GM23338 (cell line): ENCODE results near the gene MASP2. TPM values are rescaled to one million over a fixed set of nuclear protein-coding genes. Genes with fewer than 3 reads are reported as not detected.

ENCODE experiments used
- ATAC-seq: fragments of 200-7000 bp; cut with Tn5 transposase; 3 replicates; pipeline ENCODE4 v1.9.1; 2020
- DNase-seq: peaks from one replicate; pipeline ENCODE4 v3.0.0-alpha.2; 2015; ENCODE audit warnings: low spot score
- H2AFZ ChIP-seq: fragments of 200-600 bp; sonication (generic); 2 replicates; pipeline ENCODE4 v1.8.0; 2016; ENCODE audit warnings: antibody characterized with exemption, mild to moderate bottlenecking, moderate library complexity
- H3F3A ChIP-seq: fragments of 200-600 bp; sonication (generic); replicated peaks from 2 replicates; pipeline ENCODE4 v1.8.0; 2017; ENCODE audit warnings: antibody characterized with exemption, mixed run types, low read depth
- H3K27ac ChIP-seq: fragments of 200-600 bp; sonication (generic); 2 replicates; pipeline ENCODE4 v1.6.1; 2016; ENCODE audit warnings: low read depth
- H3K27me3 ChIP-seq: fragments of 200-600 bp; sonication (generic); 2 replicates; pipeline ENCODE4 v1.8.0; 2016; ENCODE audit warnings: mild to moderate bottlenecking, mixed run types, moderate library complexity; ENCODE audit not compliant: insufficient read depth
- H3K36me3 ChIP-seq: fragments of 200-600 bp; sonication (generic); 2 replicates; pipeline ENCODE4 v1.8.0; 2016; ENCODE audit warnings: mild to moderate bottlenecking; ENCODE audit not compliant: insufficient read depth
- H3K4me1 ChIP-seq: fragments of 200-600 bp; sonication (generic); 2 replicates; pipeline ENCODE4 v1.8.0; 2016; ENCODE audit warnings: mild to moderate bottlenecking, moderate library complexity; ENCODE audit not compliant: insufficient read depth
- H3K4me2 ChIP-seq: fragments of 200-600 bp; sonication (generic); 2 replicates; pipeline ENCODE4 v1.7.1; 2017; ENCODE audit warnings: mixed run types
- H3K4me3 ChIP-seq: fragments of 200-600 bp; sonication (generic); 2 replicates; pipeline ENCODE4 v1.6.1; 2016; ENCODE audit warnings: mixed run types
- H3K79me2 ChIP-seq: fragments of 200-600 bp; sonication (generic); replicated peaks from 2 replicates; pipeline ENCODE4 v1.8.0; 2017; ENCODE audit warnings: mild to moderate bottlenecking; ENCODE audit not compliant: insufficient read depth
- H3K9me2 ChIP-seq: fragments of 200-600 bp; sonication (generic); 2 replicates; pipeline ENCODE4 v1.8.0; 2017; ENCODE audit not compliant: insufficient read depth
- H4K20me1 ChIP-seq: fragments of 200-600 bp; sonication (generic); replicated peaks from 2 replicates; pipeline ENCODE4 v1.8.0; 2017; ENCODE audit warnings: mild to moderate bottlenecking; ENCODE audit not compliant: insufficient read depth
- H3K27ac Mint-ChIP-seq: 2 replicates; pipeline ENCODE4 v1.8.0; 2020; ENCODE audit warnings: inconsistent platforms, mild to moderate bottlenecking, moderate library complexity, mixed read lengths
- H3K27me3 Mint-ChIP-seq: 3 replicates; pipeline ENCODE4 v1.8.0; 2022; ENCODE audit warnings: low read depth, mild to moderate bottlenecking, moderate library complexity, mixed read lengths, inconsistent platforms; ENCODE audit not compliant: insufficient read depth, poor library complexity
- H3K36me3 Mint-ChIP-seq: 3 replicates; pipeline ENCODE4 v1.8.0; 2021; ENCODE audit warnings: low read depth, mild to moderate bottlenecking, inconsistent platforms, moderate library complexity, mixed read lengths
- H3K4me1 Mint-ChIP-seq: 3 replicates; pipeline ENCODE4 v1.8.0; 2020; ENCODE audit warnings: mild to moderate bottlenecking, inconsistent platforms, mixed read lengths
- H3K4me3 Mint-ChIP-seq: 3 replicates; pipeline ENCODE4 v1.8.0; 2021; ENCODE audit warnings: moderate library complexity, mild to moderate bottlenecking, inconsistent platforms, mixed read lengths
- H3K9me3 Mint-ChIP-seq: 3 replicates; pipeline ENCODE4 v1.8.0; 2020; ENCODE audit warnings: moderate library complexity, mild to moderate bottlenecking, inconsistent platforms, mixed read lengths
- CREB1 ChIP-seq: fragments of 250-450 bp; sonication (Bioruptor Pico); IDR thresholded peaks from 2 replicates; pipeline ENCODE4 v1.5.0; 2020; ENCODE audit warnings: low read depth, mild to moderate bottlenecking, moderate library complexity
- CTCF ChIP-seq, 2 experiments: fragments of 200-600 bp in 1 of 2; sonication (generic) in 1 of 2; conservative IDR thresholded peaks; 2 replicates each; pipeline versions ENCODE4 v1.5.1 to v1.6.1; 2016 to 2017; ENCODE audit warnings: antibody characterized with exemption in 2 of 2, low read depth in 2 of 2, mild to moderate bottlenecking in 2 of 2, moderate library complexity in 1 of 2
- EZH2 ChIP-seq: fragments of 200-600 bp; sonication (generic); IDR thresholded peaks from one replicate; pipeline ENCODE4 v1.8.0; 2017; ENCODE audit warnings: antibody characterized with exemption, mild to moderate bottlenecking, low read depth; ENCODE audit not compliant: unreplicated experiment
- EZH2phosphoT487 ChIP-seq: fragments of 200-600 bp; sonication (generic); IDR thresholded peaks from one replicate; pipeline ENCODE4 v1.8.1; 2018; ENCODE audit warnings: antibody characterized with exemption; ENCODE audit not compliant: unreplicated experiment
- POLR2AphosphoS5 ChIP-seq: IDR thresholded peaks from 2 replicates; pipeline ENCODE4 v1.6.1; 2016; ENCODE audit warnings: antibody characterized with exemption, low read depth
- REST ChIP-seq: IDR thresholded peaks from one replicate; pipeline ENCODE4 v1.6.1; 2018; ENCODE audit warnings: antibody characterized with exemption; ENCODE audit not compliant: unreplicated experiment
- STAT1 ChIP-seq: IDR thresholded peaks from one replicate; pipeline ENCODE4 v1.6.1; 2016; ENCODE audit warnings: antibody characterized with exemption; ENCODE audit not compliant: unreplicated experiment
- ZNF114 ChIP-seq: fragments of 250-450 bp; sonication (Bioruptor Pico); IDR thresholded peaks from 2 replicates; pipeline ENCODE4 v1.5.0; 2020; ENCODE audit warnings: mild to moderate bottlenecking, moderate library complexity
- ZNF462 ChIP-seq: fragments of 250-450 bp; sonication (Bioruptor Pico); IDR thresholded peaks from 2 replicates; pipeline ENCODE4 v1.5.0; 2020; ENCODE audit warnings: mild to moderate bottlenecking, moderate library complexity
- polyA plus RNA-seq: library from polyadenylated mRNA; unstranded; fragments of >200 nt; fragmentation: Nextera tagmentation; extraction: Ambion mirVana; gene quantifications from 2 replicates; pipeline ENCODE4 v1.2.1, GENCODE V29; 2016
- total RNA-seq: library from RNA; depleted of rRNA; stranded (reverse); fragments of >200 nt; shearing (Covaris generic); gene quantifications from 2 replicates; pipeline ENCODE4 v1.2.3, GENCODE V29; 2014

Gene MASP2
- total and polyA plus RNA-seq, 2 experiments from 2014 or later: 0.71 to 1.5 TPM

- peaks cover 8% of the 10 kb centered on the region; the same call in 1 of the 2 replicates for H4K20me1 ChIP-seq
- H3K4me1 ChIP-seq: no peaks in the 10 kb centered on the region
- H3K79me2 ChIP-seq: no peaks in the 10 kb centered on the region
- H3K4me2 ChIP-seq: no peak overlapping the region
- ATAC-seq (no peak), DNase-seq (no peak)
- TF ChIP-seq EZH2phosphoT487 (no peak), STAT1 (no peak), ZNF114 (CRISPR knock-in tag) (no peak), REST (no peak)
- no peaks in the 10 kb centered on the region for H3K27me3 ChIP-seq
- peaks cover 79% of the 10 kb centered on the region for H3K36me3 ChIP-seq
- no peaks in the 10 kb centered on the region for H3K9me2 ChIP-seq
- Mint-ChIP-seq H3K4me3 (no peak overlapping the region), H3K9me3 (no peaks in the 10 kb centered on the region), H3K4me1 (no peaks in the 10 kb centered on the region), H3K27ac (no peak overlapping the region), H3K36me3 (peaks cover 77% of the 10 kb centered on the region), H3K27me3 (no peaks in the 10 kb centered on the region)
- H3K4me3 ChIP-seq: no peak overlapping the region
- H2AFZ ChIP-seq: no peak overlapping the region
- peaks cover 7% of the 10 kb centered on the region; the same call in 1 of the 2 replicates for H3F3A ChIP-seq
- no peak overlapping the region for H3K27ac ChIP-seq
Measured at GRCh38 chr1:11080931-11081330, 33.9 kb upstream of the MASP2 start.

GRCh38 chr1:11078631-11079030 is 31.6 kb upstream of the MASP2 start:
- H3K9me2 ChIP-seq: no peaks in the 10 kb centered on the region
- Mint-ChIP-seq H3K27me3 (no peaks in the 10 kb centered on the region), H3K27ac (peak overlapping the region; percentile 27; the same call in 1 of the 2 replicates), H3K9me3 (no peaks in the 10 kb centered on the region), H3K4me1 (no peaks in the 10 kb centered on the region), H3K36me3 (peaks cover 77% of the 10 kb centered on the region), H3K4me3 (no peak overlapping the region)
- no peak for DNase-seq
- H3F3A ChIP-seq: peaks cover 7% of the 10 kb centered on the region; the same call in 1 of the 2 replicates
- peaks cover 80% of the 10 kb centered on the region for H3K36me3 ChIP-seq
- no peaks in the 10 kb centered on the region for H3K4me1 ChIP-seq
- H3K27me3 ChIP-seq: no peaks in the 10 kb centered on the region
- no peak overlapping the region for H3K4me3 ChIP-seq
- no peaks in the 10 kb centered on the region for H3K79me2 ChIP-seq
- 0 out of 2 replicates have a peak overlapping the region, but pooled peaks have one; percentile 26 for H3K27ac ChIP-seq
- no peak for ATAC-seq
- no peak overlapping the region for H3K4me2 ChIP-seq
- no peak overlapping the region for H2AFZ ChIP-seq
- peaks cover 8% of the 10 kb centered on the region; the same call in 1 of the 2 replicates for H4K20me1 ChIP-seq
- TF ChIP-seq ZNF462 (no peak), CTCF (conservative IDR thresholded peaks at IDR 0.05; ENCODE audit: low read depth in 2 of 2) (no peak), STAT1 (no peak), ZNF114 (CRISPR knock-in tag) (no peak), EZH2 (no peak), POLR2AphosphoS5 (no peak), CREB1 (CRISPR knock-in tag) (no peak)
